Ramos (cell line): ENCODE results near the gene PPP4R2.
"Not testable (repeated sequence)": the region's sequence is repeated elsewhere in the genome, so short reads cannot be mapped to it uniquely, and the experiment has no call there.

ENCODE experiments used
- in situ Hi-C: fragments of 300-500 bp; cut with MboI; formaldehyde crosslinking; loops from one replicate; pipeline ENCODE4 v1.14.3; 2022; ENCODE audit warnings: low sequenced_read_pairs; ENCODE audit not compliant: unreplicated experiment

Gene PPP4R2

DNA sequence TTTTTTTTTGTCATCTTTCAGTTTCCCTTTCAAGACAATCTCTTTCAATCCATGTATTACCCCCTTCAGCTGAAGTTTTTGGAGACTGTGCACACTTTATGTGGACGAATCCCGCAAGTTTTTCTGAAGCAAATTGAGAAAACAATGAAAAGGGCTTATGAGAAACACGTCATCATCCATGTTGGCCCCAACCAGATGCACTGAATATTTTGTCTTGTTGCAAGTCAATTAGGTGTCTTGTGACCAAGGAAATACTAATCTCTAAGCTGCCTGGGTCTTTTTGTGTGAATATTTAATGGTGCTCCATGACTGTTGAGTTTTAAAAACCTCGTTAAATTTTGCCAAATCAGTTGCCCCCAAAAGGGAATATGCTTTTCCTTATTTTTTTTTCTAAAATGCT lies 21.7 kb upstream of the PPP4R2 start:
- in situ Hi-C loops: no loop called here

DNA sequence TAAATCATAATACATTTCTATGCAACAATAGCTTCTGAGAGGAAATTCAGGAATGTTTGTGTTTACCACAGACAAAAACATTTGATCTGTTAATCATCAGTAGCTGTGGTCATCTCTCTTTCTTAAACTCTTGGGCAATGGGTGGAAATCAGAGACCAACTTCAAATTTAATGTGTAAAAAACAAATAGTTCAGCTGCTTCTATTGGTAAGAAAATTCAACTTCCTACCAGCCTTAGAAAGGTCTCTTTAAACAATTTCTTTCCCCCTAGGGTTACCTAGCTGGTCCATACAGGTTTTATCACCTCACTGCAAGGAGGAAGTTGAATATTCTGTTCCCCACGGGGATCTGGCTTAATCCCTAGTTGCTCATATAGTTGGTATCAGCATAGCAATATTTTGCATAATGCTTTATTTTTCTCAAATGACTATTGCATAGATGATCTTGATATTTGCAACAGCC lies 20.3 kb upstream of the PPP4R2 start:
- in situ Hi-C loops: no loop called here

DNA sequence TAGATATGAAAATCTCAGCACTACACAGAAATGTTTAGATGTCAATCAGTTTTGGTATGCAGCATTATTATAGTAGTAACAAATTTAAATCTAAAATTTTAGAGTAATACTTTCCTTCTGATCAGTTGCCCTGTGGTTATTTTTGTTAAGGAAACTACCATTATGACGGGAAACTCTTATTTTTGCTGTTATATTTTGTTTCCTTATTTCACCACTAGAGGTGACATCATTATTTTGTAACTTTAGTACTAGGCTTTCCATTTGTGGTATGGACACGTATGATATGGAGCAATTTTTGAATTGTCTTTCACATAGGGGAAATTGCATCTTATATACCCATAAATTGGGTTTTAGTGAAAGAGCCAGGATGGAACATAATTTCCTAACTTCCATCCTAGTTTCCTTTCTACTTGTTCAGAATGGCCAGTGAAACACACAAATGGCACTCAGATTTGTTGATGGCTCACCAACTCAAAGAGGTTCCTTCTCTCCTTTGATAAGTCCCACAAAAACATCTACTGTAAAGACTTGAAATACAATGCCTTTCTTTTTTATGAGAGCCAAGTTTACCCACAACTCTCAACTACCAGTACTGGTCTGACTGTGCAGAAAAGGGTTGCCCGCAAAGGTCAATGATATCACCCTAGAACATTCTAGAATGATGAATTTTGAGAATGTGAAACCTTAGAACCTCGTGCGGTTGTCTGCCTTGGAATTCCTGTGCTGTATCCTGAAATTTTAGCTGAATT lies 19.4 kb upstream of the PPP4R2 start:
- in situ Hi-C loops: no loop called here

DNA sequence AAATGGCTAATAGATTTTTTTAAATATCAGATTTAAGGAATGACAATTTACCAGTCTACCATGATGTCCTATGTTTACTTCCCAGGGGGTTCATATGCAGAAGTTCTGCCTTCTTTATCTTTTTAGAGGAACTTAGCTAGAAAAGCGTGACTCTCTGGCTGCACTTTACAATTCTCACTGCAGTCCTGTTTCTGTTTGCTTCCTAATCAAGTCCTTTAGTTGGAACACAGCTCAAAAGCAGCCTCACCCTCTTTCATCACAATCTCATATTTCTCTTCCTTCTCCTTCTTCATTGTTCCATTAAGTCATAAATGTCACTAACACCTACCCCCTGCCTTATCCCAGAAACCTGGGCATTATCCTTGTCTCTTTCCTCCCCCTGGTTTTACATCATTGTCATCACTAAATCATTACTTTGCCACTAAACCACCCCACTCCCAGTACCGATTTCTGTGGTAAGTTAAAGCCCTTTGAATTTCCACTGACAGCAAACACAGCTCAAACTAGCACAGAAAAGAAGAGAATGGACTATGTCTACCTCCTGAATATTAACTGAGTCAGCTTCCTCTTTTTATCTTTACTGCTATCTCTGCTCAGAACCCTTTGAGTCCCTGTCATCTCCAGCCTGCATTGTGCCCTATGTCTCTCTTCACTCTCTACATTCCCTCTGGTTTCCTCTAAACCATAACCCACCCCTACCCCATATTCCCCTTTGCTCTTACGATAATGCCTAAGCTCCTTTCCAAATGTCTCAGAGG lies 13.8 kb upstream of the PPP4R2 start:
- in situ Hi-C loops: no loop called here

DNA sequence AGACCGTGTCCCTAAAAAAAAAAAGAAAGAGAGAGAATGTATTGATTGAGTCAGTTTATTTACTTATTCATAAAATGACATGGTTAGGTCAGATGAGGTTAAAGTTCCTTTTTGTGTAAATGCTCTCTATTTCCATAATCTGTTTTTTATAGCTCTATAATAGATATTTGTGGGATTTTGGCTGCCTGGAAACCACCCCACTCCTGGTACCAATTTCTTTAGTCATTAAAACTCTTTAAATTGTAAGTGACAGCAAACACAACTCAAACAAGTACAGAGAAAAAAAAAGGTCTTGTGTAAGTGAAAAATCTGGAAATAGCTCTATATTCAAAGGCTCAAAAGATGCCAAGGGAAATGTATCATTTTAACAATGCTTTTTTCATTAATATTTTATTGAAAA lies 11.0 kb upstream of the PPP4R2 start:
- in situ Hi-C loops: no loop called here

DNA sequence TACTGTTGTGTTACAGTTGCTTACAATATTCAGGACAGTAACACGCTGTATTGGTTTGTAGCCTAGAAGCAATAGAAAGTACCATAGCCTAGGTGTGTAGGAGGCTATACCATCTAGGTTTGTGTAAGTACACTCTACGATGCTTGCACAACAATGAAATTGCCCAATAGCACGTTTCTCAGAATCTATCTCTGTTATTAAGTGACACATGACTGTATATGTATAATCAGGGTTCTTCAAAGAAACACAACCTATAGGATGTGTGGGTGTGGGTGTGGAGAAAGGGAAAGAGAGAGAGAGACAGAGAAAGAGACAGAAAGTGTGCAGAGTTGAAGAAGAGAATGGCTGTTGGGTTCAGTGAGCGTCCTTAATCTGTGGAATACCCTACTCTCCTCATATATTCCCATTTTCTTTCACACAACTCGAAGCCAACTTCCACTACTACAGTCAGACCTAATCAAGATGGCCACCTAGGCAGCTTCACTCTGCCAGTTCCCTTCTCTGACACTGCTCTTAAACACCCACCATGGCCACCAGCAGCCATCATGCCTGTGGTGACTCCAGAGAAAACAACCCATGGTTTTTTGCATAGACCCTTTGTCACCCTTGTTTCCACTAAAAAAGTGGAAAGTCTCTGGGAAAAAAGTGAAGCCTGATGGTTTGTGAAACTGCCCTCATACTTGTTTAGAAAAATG lies 5.8 kb upstream of the PPP4R2 start:
- in situ Hi-C loops: no loop called here

DNA sequence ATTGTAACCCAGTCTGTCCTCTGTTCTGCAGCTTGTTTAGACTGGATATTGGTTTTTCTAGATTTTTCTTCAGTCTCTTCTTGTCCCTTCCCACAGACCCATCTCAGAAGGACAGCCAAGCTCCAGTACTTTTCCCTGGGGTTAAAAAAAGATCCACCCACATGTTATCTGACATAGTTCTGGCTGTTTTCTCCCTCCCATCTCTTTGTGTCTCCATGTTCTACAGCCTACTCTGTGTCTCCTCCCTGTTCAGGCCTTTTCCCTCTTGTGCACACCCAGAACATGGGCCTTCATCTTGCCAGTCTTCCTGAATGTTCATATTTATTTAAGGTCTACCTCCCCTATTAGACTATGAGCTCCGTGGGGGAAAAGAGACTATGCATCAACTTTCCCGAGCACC lies 5.1 kb upstream of the PPP4R2 start:
- in situ Hi-C loops: no loop called here

DNA sequence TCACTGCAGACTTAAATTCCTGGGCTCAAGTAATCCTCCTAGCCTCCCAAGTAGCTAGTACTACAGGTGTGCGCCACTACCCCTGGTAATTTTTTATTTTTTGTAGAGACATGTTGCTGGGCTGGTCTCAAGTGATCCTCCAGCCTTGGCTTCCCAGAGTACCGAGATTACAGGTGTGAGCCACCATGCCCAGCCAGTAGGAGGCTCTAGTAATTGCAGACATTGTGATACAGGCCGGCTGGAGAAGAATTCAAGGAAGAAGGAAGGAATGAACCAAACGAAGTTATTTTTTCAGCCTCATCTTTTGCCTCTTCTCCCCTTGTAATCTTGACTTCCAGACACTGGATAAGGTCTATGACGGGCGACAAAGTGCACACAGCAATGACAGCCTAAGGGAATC lies 3.2 kb upstream of the PPP4R2 start:
- in situ Hi-C loops: no loop called here

DNA sequence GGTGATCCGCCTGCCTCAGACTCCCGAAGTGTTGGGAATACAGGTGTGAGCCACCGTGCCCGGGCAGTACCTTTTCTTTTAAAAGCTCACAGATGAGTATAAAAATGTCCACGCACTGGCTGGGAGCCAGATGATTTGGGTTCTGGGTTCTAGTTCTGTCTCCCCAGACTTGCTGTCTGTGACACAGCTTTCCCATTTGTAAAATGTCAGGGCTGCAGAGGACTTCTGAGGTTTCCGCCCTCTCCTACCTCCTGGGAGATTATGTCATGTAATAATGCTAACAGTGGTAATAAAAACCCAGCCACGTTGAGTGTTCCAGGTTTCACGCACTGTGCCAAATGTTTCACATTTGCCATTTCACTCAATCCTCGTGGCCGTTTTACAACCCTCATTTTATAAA lies 1.3 kb upstream of the PPP4R2 start:
- in situ Hi-C loops: no loop called here

DNA sequence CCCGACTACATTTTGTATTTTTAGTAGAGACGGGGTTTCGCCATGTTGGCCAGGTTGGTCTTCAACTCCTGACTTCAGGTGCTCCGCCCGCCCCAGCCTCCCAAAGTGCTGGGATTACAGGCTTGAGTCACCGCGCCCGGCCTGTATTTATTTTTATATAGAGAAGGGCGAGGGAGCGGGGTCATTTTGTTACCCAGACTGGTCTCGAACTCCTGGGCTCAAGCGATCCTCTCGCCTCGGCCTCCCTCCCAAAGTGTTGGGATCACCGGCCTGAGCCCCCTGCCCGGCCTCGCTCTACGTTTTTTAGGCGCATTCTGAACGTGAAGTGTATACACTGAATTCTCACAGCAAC lies 514 bp upstream of the PPP4R2 start:
- in situ Hi-C loops: no loop called here

DNA sequence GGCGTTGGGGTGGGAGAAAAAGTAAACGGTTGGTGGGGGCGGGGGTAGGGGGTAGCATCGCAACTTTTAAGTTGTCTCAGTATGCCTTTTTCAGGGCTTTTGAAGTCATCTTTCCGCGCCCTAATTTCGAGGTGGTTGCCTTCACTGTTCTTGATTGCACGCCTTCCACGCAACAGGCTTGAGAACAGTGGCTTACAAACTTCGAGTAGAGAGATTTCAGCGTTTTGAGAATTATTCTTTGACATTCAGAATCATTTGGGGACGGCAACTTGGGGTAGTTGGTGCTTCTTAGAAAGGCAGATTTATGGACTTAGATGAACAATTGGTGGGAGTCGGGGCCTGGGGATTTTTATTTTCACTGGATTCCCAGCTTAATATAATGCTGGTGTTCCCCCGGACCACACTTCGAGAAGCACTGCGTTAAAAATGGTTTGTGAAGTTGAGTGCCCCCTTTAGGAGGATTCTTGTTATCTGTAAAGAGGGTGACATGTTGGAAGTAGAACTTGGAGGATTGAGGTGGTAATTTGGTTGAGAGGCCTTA lies 880 bp downstream of the PPP4R2 start:
- in situ Hi-C loops: no loop called here

DNA sequence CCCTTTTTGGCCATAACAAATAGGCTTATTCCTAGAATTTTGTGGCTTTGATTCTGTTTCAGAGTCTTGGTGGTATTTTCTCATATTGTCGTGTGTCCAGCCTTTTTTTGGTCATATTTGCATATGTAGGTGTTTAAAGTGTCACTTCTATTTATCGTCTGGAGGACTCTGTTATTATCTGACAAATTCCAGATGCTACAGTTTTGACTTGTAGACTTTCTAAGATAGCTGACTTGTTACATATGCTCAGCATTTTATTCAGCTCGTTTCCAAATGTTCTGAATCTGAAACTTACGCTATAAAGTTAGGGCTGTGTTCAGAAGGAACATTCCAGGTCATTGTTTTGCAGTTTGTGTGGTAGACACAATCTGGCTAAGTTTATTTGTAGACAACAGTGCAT lies 1.9 kb downstream of the PPP4R2 start:
- in situ Hi-C loops: no loop called here

DNA sequence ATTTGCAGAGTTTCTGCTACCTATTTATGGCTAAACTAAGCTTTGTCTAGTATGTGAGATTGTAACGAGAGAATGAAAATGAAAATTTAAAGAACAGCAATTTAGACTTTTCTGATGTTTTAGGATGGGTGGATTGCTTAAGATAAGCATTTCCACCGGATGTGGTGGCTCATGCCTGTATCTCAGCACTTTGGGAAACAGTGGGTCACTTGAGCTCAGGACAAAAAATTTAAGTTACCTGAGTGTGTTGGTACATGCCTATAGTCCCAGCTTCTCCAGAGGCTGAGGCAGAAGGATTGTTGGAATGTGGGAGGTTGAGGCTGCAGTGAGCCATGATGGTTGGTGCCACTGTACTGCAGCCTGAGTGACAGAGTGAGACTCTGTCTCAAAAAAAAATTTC lies 3.3 kb downstream of the PPP4R2 start:
- in situ Hi-C loops: no loop called here

DNA sequence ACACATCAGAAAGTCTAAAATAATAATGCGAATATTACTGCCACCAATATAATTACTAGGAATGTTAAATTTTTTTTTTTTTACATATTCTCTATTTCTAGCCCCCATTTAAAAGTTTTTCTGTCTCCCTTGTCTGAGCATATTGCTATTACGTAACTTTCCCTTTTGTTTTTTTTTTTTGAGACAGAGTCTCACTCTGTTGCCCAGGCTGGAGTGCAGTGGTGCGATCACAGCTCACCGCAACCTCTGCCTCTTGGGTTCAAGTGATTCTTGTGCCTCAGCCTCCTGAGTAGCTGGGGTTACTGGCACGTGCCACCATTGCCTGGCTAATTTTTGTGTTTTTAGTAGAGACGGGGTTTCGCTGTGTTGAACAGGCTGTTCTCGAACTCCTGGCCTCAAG lies 6.4 kb downstream of the PPP4R2 start:
- in situ Hi-C loops: not testable (repeated sequence)

DNA sequence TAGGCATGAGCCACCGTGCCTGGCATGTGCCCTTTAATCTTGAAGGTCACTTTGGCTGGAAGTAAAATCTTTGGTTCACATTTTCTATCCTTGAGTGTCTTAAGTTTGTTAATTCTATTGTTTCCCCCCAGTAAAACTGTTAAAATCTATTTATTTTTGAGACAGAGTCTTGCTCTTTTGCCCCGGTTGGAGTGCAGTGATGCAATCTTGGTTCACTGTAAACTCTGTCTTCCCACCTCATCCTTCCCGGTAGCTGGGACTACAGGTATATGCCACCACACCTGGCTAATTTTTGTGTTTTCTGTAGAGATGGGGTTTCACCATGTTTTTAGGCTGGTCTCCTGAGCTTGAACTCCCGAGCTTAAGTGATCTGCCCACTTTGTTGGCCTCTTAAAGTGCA lies 7.7 kb downstream of the PPP4R2 start:
- in situ Hi-C loops: no loop called here

DNA sequence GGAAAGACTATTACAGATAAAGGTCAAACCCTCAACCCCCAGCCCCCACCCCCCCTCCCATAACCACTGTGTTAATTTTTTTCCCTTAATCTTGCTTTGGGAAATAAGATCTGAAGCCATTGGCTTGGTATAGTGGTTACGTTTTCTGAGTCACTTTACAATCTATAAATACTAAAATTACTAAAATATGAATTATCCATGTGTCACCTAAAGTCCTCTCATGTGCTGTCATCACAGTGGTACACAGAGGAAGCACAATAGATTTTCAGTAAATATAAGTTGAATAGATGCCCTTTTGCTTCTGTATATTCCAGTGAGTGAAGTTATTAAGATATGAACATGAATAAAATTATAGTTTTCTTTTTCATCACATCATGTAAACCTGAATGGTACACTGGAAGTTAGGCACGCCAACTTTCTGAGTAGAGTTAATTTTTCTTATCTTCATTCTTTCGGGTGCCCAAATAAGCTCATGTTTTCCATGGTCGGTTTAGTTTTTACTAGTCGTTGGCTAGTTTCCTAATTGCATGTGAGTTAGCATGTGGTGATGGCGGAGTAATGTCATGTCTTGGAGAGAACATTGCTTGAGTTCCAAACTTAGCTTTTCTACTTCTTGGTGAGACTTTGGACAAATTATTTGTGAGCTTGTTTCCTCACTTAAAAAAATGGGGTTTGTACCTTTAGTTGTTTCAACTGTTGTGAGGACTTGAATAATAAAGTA lies 11.5 kb downstream of the PPP4R2 start:
- in situ Hi-C loops: no loop called here

DNA sequence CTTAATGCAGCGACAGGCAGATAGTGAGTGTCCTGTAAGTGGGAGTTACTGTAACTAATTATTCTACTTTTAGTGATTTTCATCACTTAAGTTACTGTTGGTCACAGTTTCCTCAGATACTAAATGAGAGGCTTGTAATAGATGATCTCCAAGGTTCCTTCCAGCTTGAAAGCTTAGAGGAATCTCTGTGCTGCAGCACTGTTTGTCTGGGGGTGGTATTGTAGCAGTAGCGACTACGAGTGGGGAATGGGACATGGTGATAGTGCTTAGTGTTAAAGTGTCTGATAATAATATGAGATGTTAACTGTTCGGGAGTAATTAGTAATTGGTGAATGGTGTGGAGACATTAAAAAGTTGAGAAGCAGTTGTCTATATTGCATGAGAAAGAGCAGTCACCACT lies 12.4 kb downstream of the PPP4R2 start:
- in situ Hi-C loops: no loop called here

DNA sequence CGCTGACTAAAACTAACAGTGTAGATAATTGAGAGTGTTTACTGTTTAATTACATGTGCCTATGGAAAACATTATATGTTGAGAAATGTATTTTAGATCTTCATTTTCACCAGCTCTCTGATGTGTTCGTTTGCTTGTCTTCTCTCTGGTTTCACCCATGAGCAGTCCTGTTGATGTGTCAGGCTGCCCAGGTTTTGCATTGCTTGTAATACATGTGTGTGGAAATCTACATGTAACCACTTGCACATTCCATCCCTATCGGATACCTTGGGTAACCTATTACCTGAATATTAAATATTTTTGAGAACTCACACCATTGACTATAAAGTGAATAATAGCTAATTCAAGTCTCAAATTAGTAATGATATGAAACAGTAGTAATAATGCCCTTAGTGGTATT lies 13.1 kb downstream of the PPP4R2 start:
- in situ Hi-C loops: no loop called here

DNA sequence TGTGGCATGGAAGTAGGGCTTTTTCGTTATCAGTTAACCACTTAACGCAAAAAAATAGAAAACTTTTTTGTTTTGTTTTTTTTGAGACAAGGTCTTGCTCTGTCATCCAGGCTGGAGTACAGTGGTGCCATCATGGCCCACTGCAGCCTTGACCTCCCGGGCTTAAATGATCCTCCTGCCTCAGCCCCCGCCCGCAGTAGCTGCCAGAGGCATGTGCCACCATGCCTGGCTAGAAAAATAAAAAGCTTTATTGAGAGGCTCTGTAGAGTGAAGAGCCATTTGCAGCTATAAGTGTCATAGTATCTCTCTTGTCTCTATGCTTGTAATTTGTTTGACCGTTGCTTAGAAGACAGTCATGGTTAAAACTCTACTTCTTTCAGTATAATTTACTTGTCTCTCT lies 13.5 kb downstream of the PPP4R2 start:
- in situ Hi-C loops: no loop called here

DNA sequence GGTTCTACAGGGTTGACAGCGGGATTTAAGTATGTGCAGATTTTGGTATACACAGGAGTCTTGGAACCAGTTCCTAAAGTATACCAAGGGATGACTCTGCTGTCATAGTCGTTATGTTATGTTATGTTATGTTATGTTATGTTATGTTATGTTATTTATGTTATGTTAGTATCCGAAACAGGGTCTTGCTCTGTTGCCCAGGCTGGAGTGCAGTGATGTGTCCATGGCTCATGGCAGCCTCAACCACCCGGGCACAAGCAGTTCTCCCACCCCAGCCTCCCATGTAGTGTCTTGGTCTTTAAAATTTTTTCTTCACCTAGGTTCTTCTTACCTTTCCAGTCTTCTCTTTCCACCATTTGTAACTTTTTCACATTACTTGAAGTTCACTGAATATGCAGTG lies 21.7 kb downstream of the PPP4R2 start:
- in situ Hi-C loops: no loop called here
